ENCODE measurements around the gene PLK1.

PLK1 gene

DNA sequence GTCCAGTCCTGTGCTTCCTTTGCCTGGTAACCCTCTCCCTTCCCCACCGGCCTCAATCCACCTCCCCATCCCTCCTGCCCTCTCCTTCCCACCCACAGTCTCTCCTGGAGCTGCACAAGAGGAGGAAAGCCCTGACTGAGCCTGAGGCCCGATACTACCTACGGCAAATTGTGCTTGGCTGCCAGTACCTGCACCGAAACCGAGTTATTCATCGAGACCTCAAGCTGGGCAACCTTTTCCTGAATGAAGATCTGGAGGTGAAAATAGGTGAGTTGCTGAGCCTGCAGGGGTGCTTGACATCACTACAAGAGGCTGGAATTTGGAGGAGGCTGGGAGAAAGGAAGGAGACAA lies 1.3 kb downstream of the PLK1 start:
- no peak for DNase-seq (ENCODE audit: low read depth)

DNA sequence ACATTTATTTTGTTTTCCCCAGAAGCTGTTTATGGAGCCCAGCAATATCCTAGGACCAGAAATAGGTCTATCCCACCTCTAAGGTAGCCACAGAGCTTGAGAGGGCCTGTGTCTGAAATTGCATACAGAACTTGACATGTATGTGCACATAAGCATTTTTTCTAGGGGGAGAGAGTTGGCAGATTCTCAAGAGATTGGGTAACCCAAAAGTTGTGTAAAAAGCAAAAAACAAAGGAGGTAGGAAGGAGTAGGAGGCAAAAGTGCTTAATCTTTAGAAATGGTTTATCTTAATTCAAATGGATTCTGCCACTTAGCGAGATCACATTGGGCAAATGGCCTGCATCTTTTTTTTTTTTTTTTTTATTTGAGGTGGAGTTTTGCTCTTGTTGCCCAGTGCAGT lies 3.5 kb downstream of the PLK1 start:
- DNase-seq (ENCODE audit: low read depth), result no peak

DNA sequence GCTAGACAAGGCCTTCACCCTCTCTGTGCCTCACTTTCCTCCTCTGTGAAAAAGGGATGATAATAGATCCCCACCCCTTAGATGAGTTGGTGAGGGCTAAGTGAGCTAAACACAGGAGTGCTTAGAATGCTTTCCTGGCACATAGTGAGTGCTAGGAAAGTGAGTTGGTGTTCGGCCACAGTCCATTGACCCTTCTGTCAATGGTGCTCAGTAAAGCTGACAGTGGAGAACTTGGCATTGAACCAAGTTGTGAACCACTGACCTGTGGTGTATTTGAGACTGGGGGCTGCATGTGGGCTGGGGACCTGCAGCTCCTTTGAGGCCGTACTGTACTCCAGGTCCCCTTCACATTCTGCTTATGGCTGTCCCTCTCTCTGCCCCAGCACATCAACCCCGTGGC lies 4.8 kb downstream of the PLK1 start:
- DNase-seq (ENCODE audit: low read depth), result no peak

DNA sequence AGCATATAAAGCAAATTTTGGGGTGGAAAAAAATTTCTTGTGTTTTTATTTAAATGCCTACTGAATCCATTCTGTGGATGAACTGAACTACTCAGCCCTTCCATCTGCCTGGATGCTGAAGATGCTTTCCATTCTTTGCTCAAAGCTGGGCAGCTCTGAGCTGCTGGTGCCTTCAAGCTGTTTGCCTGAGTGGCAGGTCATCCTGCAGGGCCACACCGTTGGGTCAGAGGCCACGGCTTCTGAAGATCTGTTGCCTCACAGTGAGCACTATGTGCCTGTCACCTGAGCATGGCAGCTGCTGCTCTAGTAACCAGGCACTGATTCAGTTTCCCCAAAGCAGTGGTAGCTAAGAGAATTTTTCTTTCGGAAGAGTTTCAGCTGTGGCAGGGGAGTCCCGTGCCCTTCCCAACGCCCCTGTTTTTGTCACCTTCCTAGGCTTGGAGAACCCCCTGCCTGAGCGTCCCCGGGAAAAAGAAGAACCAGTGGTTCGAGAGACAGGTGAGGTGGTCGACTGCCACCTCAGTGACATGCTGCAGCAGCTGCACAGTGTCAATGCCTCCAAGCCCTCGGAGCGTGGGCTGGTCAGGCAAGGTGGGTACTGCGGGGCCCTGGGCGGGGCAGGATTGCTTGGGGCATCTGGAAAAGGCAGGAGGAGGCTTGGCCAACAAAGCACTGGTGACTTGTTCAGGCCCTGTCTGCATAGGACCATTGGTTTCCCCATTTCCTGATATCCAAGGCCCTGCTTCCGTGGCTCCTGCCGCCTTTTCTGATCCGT lies 8.5 kb downstream of the PLK1 start:
- no peak for DNase-seq (ENCODE audit: low read depth)

DNA sequence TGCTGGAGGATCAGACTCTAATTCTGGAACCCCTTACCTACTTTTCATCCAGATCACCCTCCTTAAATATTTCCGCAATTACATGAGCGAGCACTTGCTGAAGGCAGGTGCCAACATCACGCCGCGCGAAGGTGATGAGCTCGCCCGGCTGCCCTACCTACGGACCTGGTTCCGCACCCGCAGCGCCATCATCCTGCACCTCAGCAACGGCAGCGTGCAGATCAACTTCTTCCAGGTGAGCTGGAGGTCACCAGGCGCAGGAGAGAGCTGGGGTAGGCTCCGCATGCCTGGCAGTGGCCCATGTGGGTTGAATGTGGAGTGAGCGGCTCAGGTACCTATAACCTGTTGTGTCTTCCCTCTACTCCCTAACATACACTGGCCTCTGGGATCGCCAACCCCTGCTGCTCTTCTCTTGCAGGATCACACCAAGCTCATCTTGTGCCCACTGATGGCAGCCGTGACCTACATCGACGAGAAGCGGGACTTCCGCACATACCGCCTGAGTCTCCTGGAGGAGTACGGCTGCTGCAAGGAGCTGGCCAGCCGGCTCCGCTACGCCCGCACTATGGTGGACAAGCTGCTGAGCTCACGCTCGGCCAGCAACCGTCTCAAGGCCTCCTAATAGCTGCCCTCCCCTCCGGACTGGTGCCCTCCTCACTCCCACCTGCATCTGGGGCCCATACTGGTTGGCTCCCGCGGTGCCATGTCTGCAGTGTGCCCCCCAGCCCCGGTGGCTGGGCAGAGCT lies 10.9 kb downstream of the PLK1 start:
- no peak for DNase-seq (ENCODE audit: low read depth)

DNA sequence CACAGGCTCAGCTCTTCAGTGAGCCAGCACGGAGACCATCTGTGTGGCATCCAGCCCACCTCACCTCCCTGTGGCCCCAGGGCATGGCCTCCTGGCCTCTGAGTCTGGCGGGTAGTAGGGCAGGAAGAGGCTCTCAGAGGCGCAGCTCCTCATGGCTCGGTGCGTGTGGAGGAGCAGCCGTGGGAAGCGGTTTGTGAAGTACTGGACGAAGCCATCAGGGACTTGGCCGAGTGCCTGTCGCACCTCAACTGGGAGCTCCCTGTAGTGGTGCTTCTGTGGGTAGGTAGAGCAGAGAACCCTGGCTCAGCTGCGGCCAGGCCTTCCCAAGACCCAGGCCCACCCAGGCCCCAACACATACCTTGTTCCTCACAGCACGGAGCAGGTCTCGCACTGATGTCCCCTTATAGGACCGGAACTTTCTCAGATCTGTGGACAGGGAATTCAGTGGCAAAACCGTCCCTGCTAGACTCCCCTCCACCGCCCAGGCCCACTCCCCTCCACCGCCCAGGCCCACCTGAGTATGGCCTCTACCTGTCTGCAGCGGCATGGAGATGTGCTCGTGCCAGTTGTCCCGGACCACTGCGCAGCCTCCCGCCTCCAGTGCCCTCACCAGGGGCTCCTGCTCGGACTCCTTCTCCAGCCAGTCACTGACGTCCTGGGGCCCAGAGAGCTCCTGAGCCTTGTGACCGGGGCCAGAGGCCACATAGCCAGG lies 12.2 kb downstream of the PLK1 start:
- no peak for DNase-seq (ENCODE audit: low read depth)

DNA sequence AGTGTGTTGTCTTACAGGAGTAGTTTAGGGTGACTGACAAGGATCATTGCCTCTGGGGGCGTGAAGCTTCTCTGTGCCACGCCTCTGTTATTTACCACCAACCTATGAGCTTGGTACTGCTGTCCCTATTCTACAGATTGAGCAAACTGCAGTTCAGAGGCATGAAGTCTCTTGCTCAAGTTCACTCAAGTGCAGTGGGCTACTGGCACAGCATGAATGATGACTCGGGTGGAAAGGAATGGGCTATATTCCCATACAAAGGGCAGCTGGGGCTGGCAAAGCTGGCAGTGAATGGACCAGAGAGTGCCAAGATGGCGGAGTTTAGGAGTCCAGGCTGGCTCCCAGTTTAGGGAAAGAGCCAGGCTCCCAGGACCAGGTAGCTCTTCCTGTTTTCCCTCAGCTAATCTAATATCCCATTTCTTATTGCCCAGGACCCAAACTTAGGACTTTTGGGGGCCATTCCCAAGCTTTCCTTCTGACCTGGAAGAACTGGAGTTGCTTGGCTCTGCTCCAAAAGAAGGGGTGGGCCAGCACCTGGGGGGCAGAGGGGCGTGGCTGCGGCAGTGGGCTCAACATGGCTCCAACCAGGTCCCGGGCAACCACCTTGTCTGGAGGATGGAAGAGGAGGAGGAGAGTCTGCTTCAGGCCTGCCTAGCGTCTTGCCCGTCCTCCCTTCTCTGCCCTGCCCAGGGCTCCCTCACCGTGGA lies 12.9 kb downstream of the PLK1 start:
- no peak for DNase-seq (ENCODE audit: low read depth)

DNA sequence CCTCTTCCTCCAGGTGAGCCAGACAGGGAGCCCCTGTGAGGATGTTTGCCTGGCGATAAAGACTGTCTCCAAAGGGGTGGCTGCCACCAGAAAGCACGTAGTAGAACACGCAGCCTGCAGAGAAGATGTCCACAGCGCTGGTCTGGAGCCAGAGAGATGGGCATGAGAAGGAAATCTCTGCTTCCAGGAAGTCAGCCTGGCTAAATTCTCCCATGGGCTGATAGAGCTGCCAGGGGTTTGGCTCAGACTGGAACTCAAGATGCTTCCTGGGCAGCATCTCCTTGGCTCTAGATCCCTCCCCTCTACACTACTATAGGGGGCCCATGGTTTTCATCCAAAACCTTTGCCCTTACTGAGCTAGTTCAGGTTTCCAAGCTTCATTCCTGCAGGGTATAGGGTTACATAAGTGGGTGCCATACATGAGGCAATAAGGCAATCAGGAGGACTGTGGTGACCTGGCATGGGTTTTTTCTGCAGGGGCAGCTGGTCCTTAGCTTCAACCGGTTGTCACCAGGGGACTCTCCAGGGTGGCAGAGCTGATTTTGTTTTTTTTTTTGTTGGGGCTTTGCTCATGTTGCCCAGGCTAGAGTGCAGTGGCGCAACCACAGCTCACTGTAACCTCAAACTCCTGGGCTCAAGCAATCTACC lies 13.6 kb downstream of the PLK1 start:
- no peak for DNase-seq (ENCODE audit: low read depth)

DNA sequence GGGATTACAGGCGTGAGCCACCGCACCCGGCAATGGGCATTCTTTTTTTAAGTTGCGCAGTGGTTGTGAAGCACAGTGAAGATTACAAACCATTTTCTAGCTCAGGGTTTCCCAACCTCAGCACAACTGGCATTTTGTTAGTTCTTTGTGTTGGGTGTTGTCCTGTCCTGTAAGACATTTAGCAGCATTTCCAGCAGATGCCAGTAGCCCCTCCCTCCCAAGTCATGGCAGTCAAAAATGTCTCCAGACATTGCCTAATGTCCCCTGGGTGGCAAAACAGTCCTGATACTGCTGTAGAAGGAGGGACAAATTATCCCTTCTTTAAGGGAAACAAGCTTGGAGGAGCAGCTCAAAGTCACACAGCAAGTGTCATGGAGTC lies 15.6 kb downstream of the PLK1 start:
- DNase-seq (ENCODE audit: low read depth), result no peak

DNA sequence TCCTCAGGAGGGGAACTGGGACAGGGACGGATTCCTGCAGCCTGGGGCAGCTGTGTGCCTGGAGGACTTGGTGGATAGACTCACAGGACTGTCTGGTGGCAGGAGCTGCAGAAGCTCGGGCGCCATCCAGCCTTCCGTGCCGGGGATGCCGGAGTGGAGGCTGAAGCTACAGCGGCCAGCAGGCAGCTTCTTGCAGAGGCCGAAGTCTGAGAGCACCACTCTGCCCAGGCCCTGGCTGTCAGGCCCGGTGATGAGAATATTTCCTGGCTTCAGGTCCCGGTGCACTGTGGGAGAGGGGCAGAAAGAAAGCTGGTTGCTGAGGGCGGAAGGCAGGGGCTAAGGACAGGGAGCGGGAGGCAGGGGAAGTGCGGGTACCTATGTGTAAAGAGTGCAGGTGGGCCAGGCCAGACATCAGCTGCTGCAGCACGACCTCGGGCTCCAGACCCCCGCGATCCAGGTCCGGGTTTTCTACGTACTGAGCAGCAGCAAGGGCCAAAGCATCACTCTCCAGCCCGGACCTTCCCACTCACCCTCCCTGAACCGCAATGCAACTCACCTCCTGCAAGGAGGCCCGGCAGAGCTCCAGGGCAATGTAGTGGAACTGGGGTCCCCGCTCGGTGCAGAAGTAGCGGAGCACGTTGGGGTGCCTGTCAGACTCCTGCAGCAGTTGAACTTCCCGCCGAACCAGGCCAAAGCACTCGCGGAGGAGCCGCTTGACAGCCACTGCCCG lies 16.1 kb downstream of the PLK1 start:
- DNase-seq (ENCODE audit: low read depth), result no peak

DNA sequence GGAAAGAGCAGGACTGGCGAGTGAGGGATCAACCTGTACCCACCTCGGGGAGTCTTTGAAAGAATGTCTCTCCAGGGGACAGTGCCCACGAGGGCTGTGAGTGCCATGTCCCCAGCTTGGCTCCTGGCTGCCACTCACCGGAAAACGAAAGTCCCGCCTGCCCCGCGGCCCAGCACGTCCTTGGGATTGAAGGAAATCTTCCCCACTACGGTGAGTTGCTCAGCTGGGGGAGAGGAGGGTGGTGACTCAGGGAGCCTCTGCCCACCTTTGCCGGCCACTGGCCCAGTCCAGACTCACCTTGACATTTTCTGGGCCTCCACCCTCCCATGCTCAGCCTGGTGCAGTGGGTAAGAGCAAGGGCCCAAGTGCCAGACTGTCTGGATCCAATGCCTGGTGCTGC lies 17.1 kb downstream of the PLK1 start:
- no peak for DNase-seq (ENCODE audit: low read depth)

DNA sequence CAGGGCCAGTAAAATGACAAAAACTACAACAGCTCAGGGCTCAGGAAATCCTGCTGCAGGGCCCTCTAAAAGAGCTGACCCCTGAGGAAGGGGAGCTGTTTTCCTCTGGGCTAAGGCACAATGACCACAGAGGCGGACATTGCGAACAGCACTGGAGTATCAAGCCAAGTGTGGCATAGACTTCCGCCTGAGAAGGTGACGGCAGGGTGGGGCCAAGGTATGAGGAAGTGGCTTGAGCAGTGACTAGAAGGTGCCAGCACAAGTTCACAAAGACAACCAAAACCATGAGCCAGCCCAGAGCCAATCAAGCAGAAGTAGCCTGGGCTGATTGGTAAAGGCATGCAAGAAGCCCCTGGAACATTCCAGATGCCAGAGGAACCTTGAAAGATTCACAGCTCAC lies 20.4 kb downstream of the PLK1 start:
- no peak for DNase-seq (ENCODE audit: low read depth)

DNA sequence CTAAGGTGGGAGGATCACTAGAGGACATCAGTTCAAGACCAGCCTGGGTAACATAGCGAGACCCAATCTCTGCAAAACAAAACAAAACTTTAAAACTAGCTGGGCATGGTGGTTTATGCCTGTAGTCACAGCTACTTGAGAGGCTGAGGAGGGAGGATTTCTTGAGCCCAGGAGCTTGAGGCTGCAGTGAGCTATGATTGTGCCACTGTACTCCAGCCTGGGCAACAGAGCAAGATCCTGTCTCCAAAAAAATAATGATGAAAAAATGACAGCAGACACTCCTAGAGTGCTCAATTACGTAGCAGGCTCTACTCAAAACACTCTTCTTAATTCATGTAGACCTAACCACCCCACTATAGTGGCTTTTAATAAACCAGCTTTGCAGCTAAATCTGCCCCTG lies 21.4 kb downstream of the PLK1 start:
- no peak for DNase-seq (ENCODE audit: low read depth)

DNA sequence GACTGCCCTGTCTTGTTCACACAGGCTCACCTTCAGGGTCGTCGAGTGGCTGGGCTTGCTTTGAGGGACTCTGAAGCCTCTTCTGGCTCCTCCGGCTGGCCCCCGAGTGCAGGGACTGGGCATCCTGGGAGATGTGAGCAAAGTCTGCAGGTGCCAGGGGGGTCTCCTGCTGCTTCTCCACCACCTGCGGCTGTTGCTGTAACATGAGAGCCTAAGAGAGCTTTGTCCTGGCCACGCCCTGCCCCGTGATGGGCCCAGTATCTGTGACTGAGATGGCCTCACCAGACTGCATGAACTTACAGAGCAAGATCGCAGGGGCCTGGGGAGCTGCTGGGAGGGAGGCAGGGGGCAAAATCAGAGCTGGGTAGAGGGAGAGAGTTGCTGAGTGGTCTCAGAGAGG lies 21.8 kb downstream of the PLK1 start:
- DNase-seq (ENCODE audit: low read depth), result no peak

DNA sequence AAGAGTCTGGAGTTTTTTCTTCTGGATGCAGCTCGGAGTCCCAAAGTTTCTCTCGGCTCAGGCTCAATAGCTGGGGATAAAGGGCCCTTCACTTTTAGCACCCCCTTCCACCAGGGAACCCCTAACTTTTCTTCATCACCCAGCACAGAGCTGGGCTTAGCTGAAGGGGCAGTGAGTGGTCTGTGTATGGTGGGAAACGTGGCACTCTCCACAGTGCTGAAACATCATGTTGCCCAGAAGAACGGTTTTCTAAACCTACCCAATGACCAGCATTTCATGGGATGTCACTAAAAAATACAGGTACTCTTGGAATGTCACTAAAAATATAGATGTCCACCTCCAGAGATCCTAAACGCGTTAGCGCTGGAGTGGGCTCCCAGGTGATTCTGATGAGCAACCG lies 22.4 kb downstream of the PLK1 start:
- no peak for DNase-seq (ENCODE audit: low read depth)

DNA sequence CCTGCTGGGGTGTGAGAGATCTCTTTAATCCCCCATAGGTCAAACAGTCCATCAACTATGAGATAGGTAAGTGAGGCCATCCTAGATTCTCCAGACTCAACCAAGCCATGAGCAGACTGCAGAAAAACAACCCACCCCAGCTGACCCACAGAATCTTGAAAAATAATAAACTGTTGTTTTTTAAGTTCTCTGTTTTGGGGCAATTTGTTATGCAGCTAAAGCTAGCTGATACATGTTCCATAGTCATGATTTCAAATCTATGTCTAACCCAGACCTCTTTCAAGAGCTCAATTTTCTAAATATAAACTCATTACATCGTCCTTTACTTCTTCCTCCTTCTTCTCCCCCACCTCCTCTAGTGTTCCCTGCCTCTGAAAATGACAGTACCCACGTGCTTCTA lies 24.3 kb downstream of the PLK1 start:
- no peak for DNase-seq (ENCODE audit: low read depth)

DNA sequence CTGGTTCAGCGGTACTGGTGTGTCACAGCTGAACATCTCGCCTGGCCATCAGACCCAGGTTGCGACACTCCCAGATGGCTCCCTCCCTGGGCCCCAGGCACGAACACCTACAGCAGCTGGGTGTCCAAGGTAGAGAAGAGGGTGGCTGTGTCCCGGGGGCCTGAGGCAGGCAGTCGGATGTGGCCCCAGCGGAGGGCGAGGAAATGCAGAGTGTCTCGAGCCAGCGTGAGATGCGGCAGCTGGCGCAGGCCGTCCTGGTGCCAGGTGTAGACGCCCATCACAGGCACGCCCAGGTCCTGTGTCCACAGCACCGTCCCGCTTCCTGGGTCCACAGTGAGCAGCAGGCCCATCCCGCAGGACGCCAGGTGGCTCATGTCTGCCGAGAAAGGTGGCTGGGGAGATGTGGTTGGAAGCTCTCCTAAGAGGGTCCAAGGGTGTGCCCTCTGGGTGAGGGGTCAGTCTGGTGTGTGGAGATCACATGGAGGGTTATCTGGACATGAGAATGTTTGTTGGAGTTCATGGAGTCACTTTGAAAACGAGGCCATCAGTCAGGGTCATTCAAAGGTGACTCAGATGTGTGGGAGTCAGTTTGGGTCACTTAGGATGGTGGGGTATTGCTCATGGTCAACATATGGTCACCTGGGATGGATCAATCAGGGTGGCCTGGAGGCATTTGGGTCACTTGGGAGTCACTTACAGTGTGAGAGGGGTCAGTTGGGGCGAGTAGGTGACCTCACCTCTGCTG lies 26.3 kb downstream of the PLK1 start:
- DNase-seq (ENCODE audit: low read depth), result no peak

DNA sequence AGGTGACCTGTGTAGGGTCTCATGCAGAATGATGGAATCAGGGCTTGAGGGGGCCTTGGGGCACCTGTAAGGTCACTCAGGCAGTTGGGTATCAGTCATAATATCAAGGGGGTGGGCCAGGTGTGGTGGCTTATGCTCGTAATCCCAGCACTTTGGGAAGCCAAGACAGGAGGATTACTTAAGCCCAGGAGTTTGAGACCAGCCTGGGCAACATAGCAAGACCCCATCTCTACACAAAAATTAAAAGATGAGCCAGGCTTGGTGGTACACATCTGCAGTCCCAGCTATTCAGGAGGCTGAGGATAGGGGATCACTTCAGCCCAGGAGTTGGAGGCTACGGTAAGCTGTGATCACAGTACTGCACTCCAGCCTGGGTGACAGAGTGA lies 26.8 kb downstream of the PLK1 start:
- DNase-seq (ENCODE audit: low read depth), result no peak

DNA sequence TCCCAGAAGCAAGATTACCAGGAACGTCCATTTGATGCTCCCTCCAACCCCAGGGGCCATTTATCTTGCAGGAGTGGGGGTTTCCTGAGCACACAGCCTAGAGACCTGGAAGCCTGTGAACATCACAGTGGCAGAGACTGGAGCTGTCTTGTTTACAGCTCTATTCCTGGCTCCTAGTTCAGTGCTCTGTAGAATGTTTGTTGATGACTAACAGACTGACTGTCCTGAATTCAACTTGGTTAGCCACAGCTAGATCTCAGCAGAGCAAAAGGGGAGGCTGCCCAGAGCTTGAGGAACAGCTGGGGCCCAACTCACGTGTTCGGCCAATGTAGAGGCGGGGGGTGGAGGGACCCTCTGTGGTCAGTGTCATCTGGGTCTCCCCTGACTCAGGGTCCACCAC lies 27.8 kb downstream of the PLK1 start:
- DNase-seq (ENCODE audit: low read depth), result no peak

DNA sequence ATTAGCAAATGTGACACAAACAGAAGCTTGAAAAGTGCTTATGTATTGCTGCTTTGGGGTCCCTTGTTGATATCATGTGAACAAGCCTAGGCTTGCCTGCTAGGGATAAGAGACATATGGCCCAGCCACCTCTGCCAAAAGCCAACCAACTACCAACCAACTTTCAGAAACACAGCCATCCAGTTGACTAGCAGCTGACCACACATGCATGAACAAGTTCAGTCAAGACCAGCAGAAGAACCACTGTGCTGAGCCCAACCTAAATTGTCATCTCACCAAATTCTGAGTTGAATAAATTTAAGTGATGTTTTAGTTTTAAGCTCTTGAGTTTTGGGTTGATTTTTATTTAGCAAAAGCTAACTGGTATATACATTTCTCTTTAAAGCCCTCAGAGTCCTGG lies 30.8 kb downstream of the PLK1 start:
- DNase-seq (ENCODE audit: low read depth), result no peak

DNA sequence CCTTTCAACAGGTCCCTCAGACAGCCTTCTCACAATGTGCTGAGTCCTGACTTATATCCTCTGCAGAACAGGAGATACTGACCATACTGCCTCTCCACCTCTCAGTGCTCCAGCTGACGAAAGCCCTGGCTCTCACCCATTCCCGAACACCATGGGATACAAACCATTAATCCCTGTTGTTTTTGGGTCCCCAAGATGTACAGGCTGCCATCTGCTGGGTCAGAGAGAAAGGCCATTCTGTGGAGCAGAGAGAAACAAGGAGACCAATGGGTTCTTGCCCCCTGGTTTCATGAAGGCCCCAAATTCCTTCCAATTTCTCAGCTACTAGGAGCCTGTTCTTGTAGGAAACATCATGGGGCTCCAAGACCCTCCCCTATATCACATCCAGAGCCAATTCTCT lies 31.3 kb downstream of the PLK1 start:
- no peak for DNase-seq (ENCODE audit: low read depth)
